T-helper 1 cell treated with Interleukin-12 subunit alpha and Interleukin-12 subunit beta and Interleukin-4 antibody, amounts not matched to agents 30 μg/mL and 1 μg/mL, for 36 hours (primary cell): ENCODE data around the gene CTR9.
"Not testable (repeated sequence)": the region's sequence is repeated elsewhere in the genome, so short reads cannot be mapped to it uniquely, and the experiment has no call there.

ENCODE experiments used
- H3K27ac Mint-ChIP-seq: one replicate; pipeline ENCODE4 v1.8.0; 2021; ENCODE audit warnings: mild to moderate bottlenecking, mixed read lengths
- H3K27me3 Mint-ChIP-seq: one replicate; pipeline ENCODE4 v1.8.0; 2021; ENCODE audit warnings: low read depth, mixed read lengths
- H3K36me3 Mint-ChIP-seq: one replicate; pipeline ENCODE4 v1.8.0; 2021; ENCODE audit warnings: low read depth, mixed read lengths
- H3K4me1 Mint-ChIP-seq: one replicate; pipeline ENCODE4 v1.8.0; 2021; ENCODE audit warnings: low read depth, mixed read lengths
- H3K4me3 Mint-ChIP-seq: one replicate; pipeline ENCODE4 v1.8.0; 2021; ENCODE audit warnings: mild to moderate bottlenecking, moderate library complexity, mixed read lengths
- H3K9me3 Mint-ChIP-seq: one replicate; pipeline ENCODE4 v1.8.0; 2021; ENCODE audit warnings: mixed read lengths

Gene CTR9

DNA sequence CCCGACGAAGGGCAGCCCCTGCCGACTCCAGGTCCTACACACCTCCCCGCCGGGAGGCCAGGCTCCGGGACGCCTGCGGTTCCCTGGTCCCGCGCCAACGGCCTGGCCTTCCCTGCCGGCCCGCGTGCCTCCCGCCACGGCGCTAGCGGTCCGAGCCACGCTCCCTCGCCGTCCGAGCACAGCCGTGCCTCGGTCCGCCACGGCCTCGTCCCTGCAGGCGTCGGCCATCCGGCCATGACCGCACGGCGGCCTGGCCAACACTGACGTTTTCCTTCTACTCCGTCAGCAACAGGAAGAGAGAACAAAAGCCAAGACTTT lies 57.1 kb downstream of the CTR9 start:
- H3K9me3 Mint-ChIP-seq: no peaks in the 10 kb centered on the region
- peak overlapping the region; percentile 96 for H3K27ac Mint-ChIP-seq
- H3K4me3 Mint-ChIP-seq: peak overlapping the region; percentile 95
- H3K27me3 Mint-ChIP-seq: peaks cover 8% of the 10 kb centered on the region
- H3K4me1 Mint-ChIP-seq: peaks cover 40% of the 10 kb centered on the region
- H3K36me3 Mint-ChIP-seq: peaks cover 50% of the 10 kb centered on the region

DNA sequence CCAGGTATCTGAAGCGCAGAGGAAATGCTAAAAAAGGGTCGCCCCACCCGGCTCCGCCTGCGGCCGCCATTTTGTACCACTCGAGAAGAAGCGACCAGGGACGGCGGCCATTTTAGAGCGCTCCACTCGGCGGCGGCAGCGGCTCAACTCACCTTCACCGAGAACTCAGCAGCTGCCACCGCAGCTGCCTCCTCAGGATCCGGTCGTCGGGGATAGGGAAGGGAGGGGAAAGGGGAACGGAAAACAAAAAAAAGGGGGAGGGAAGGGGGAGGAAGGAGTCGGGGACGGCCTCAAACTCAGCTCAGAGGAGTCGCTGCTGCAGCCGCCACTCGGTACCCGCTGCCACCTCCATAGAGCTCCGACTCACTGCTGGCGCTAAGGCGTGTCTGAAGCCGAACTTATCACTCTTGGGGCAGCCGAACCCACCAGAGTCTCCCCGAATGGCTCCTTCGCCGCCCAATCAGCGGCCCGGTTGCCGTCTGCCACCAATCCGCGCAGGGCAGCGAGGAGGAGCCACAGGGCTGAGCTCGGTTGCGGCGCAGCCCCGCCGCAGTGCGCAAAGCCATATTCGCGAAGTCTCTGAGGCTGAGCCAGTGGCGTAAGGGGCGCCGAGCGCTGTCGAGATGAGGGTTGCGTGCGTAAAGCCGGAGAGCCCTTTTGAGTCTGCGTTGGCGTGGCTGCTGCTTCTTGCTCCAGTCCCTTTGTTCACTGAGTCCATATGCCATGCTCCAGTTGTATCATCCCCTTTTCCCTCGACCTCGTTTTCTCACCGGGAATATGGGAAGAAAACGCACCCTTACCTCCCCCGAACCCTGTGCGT lies 57.7 kb downstream of the CTR9 start, which contains the start of gene EIF4G2:
TSS of gene EIF4G2 (minus strand) at position 374 of the 820 bp plus-strand sequence.
- Mint-ChIP-seq H3K27ac (peak within 1 kb of the TSS; percentile 96), H3K4me3 (peak within 1 kb of the TSS; percentile 95), H3K4me1 (peaks cover 35% of the 10 kb centered on the region), H3K9me3 (no peaks in the 10 kb centered on the region), H3K36me3 (peaks cover 45% of the 10 kb centered on the region), H3K27me3 (peaks cover 8% of the 10 kb centered on the region)

DNA sequence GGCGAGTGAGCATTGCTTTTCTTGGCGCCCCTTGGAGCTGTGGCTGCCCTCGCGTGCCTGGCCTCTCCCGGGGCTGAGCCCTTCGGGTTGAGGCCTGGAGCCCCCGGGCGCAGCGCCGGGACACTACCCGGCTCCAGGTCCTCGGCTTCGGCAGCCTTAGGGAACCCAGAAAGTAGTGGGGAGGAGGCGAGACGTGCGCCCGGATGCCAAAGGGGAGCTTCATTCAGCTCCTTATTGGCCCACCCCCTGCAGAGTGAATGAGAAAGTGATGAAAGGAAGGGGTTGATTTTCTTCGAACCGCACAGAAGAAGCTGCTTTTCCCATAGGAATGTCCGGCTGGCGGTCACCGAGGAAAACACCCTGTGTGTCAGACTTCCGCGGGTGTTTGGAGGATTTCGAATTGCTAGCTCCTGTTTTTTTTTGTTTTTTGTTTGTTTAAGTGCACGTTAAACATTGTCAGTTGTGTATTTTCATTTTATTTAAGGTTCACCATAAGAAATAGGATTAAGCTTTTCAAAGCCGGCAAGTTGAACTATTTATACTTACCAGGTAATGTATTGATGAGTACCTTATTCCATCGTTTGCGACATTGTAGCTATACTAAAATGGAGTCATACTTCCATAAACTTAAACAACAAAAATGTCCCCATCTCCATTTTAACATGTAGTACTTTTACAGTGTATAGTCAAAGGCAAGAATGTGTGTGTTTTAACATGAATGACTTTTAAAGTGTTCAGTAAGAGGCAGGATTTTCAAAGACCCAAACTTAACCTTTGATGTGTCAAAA lies 58.5 kb downstream of the CTR9 start:
- Mint-ChIP-seq H3K9me3 (no peaks in the 10 kb centered on the region), H3K27ac (peak overlapping the region; percentile 96), H3K4me1 (peaks cover 30% of the 10 kb centered on the region), H3K4me3 (peak overlapping the region; percentile 95), H3K36me3 (peaks cover 38% of the 10 kb centered on the region), H3K27me3 (peaks cover 8% of the 10 kb centered on the region)

DNA sequence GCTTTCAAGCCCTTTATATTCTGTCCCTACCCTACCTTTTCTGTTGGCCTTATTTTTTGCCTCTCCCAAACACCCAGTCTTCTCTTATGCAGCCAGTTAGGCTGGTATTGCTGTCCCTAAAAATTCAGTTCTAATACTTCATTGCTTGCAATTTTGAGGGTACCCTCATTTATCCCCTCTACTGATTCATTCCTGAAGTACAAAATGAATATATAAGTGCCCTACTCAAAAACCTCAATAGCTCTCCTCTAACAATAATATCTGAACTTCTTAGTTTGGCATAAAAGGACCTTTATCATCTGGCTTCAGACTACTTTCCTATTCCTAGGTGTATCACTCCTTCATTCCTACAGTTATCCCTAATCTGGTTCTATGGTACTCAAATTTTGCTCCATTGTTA lies 62.9 kb downstream of the CTR9 start:
- Mint-ChIP-seq H3K27ac (no peak overlapping the region), H3K27me3 (peaks cover 20% of the 10 kb centered on the region), H3K36me3 (peaks cover 4% of the 10 kb centered on the region), H3K9me3 (no peaks in the 10 kb centered on the region), H3K4me3 (no peak overlapping the region), H3K4me1 (peaks cover 9% of the 10 kb centered on the region)

DNA sequence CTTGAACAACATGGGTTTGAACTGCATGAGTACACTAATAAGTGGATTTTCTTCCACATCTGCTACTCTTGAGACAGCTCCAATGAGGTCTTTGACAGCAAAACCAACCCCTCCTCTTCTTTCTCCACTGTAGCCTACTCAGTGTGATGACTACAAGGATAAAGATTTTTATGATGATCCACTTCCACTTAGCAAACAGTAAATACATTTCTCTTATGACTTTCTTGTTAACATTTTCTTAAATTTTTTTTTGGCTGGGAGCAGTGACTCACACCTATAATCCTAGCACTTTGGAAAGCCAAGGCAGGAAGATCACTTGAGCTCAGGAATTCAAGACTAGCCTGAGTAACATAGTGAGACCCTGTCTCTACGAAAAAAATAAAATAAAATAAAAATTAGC lies 67.5 kb downstream of the CTR9 start:
- Mint-ChIP-seq H3K36me3 (peaks cover 4% of the 10 kb centered on the region), H3K4me1 (no peaks in the 10 kb centered on the region), H3K4me3 (no peak overlapping the region), H3K27ac (no peak overlapping the region), H3K9me3 (no peaks in the 10 kb centered on the region), H3K27me3 (peaks cover 13% of the 10 kb centered on the region)

DNA sequence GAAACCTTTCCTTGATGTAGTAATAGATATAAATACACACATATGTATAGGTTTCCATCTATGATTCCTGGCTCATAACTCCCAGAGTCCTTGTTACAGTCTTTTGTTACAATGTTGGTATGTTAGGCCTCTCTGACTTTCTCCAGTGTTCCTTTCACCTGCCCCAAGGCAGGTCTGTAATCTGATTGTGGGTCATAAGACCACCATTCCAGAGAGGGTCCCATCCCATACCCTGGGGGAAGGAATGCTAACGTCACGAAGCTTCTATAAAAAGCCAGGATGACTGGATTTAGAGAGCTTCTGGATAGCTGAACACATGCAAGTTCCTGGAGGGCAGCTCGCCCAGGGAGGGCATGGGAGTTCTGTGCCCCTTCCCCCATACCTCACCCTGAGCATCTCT lies 71.4 kb downstream of the CTR9 start:
- H3K27ac Mint-ChIP-seq, H3K27me3 Mint-ChIP-seq, H3K9me3 Mint-ChIP-seq, H3K4me1 Mint-ChIP-seq, H3K4me3 Mint-ChIP-seq: not testable (repeated sequence)
- H3K36me3 Mint-ChIP-seq: peaks cover 13% of the 10 kb centered on the region

DNA sequence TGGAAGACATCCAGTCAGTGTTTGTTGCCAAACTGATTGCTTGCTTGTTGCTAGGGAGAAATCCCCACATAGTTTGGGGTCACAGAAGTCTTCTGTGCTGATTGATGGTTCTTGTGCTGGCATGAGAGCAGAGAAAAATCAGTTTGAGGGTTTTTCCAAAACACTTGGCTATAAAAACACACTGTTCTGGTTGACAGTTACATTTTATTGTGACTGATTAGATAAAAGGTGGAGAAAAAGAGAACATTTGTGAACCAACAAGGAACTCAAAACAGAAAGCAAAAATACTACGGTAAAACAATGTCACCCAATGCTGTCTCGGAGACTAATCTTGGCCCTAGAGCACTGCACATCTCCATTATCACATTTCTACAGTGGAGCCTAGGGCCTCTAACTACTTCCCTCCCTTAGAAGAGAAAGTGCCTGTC lies 72.1 kb downstream of the CTR9 start:
- peaks cover 7% of the 10 kb centered on the region for H3K4me1 Mint-ChIP-seq
- H3K4me3 Mint-ChIP-seq: no peak overlapping the region
- no peaks in the 10 kb centered on the region for H3K27me3 Mint-ChIP-seq
- peak overlapping the region; percentile 72 for H3K27ac Mint-ChIP-seq
- peaks cover 15% of the 10 kb centered on the region for H3K36me3 Mint-ChIP-seq
- H3K9me3 Mint-ChIP-seq: no peaks in the 10 kb centered on the region

DNA sequence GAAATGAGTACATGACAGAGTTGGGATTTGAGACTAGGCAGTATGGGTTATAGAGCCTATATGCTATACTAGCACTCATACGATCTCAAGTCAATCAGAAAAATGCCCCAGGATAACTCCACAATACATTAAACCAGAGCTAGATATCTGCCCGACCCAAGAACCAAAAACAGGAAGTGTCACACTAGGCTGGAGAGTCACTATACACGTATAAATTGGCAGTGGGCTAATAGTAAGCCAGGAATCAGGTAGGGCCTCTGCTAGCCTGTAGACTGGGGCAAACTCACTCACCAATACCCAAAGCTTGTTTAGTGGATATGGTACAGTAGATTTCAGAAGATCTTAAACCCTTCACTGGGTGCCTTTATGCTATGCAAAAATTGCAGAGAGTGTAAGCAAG lies 73.8 kb downstream of the CTR9 start:
- Mint-ChIP-seq H3K4me1 (peaks cover 7% of the 10 kb centered on the region), H3K4me3 (no peak overlapping the region), H3K36me3 (peaks cover 17% of the 10 kb centered on the region), H3K9me3 (no peaks in the 10 kb centered on the region), H3K27me3 (no peaks in the 10 kb centered on the region), H3K27ac (no peak overlapping the region)

DNA sequence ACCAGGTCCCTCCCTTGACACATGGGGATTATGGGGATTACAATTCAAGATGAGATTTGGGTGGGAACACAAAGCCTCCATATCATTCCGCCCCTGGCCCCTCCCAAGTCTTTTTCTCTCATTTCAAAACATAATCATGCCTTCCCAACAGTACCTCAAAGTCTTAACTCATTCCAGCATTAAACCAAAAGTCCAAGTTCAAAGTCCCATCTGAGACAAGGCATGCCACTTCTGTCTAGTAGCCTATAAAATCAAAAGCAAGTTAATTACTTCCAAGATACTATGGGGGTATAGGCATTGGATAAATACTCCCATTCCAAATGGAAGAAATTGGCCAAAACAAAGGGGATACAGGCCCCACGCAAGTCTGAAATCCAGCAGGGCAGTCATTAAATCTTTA lies 77.4 kb downstream of the CTR9 start:
- Mint-ChIP-seq H3K4me1 (peaks cover 7% of the 10 kb centered on the region), H3K27me3 (no peaks in the 10 kb centered on the region), H3K9me3 (no peaks in the 10 kb centered on the region), H3K4me3 (no peak overlapping the region), H3K27ac (no peak overlapping the region), H3K36me3 (peaks cover 18% of the 10 kb centered on the region)

DNA sequence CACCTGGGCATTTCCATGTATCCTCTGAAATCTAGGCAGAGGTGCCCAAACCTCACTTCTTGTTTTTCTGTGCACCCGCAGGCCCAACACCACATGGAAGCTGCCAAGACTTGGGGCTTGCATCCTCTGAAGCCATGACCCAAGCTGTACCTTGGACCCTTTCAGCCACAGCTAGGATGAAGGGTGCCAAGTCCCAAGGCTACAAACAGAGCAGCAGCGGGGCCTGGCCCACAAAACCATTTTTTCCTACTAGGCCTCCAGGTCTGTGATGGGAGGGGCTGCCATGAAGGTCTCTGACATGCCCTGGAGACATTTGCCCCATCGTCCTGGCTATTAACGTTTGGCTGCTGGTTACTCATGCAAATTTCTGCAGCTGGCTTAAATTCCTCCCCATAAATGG lies 78.1 kb downstream of the CTR9 start:
- Mint-ChIP-seq H3K4me3 (no peak overlapping the region), H3K36me3 (peaks cover 18% of the 10 kb centered on the region), H3K9me3 (no peaks in the 10 kb centered on the region), H3K27me3 (no peaks in the 10 kb centered on the region), H3K4me1 (peaks cover 7% of the 10 kb centered on the region), H3K27ac (no peak overlapping the region)
